Fibroblast of skin of scalp (primary cell): ENCODE measurements around the gene NBEA.

ENCODE experiments used
- DNase-seq: peaks from one replicate; pipeline ENCODE4 v3.0.0-alpha.2; 2013

NBEA gene

DNA sequence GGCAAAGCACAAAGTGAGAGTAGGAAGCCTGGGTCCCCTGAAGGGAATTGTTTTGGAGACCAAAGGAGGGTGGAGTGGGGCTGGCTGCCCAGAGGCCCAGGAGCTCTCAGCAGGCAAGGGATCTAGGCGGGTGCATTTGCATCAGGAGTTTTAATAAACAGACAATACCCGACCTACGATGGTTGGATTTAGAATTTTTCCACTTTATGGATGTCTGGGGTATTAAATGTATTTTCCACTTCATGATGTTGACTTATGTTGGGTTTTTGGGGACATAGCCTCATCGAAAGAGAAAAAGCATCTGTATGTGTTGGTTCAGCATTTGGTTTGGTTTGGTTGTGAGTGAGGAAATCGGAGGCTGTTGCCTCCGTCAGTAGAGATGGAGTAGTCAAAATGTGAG lies 739.6 kb downstream of the NBEA start:
- DNase-seq, result no peak

DNA sequence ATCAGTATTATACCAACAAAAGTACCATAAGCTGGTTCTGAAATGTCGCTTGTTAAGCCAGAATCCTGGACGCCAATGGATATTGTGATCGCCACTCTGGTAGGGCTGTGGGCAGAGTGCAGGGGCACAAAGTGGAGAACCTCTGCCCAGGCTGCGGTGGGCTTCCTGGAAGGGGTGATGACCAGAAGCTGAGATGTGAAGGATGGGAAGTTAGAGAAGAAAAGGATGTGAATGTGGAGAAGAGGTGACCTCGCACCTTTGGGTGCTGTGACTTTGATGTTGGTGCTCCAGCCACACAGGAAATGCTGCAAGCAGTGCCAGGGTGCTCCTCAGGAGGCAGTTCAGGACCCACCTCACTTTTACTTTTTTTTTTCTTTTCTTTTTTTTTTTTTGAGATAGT lies 742.4 kb downstream of the NBEA start:
- DNase-seq, result no peak

GRCh38 chr13:35687336-35687735 lies 745.3 kb downstream of the NBEA start:
- no peak for DNase-seq

DNA sequence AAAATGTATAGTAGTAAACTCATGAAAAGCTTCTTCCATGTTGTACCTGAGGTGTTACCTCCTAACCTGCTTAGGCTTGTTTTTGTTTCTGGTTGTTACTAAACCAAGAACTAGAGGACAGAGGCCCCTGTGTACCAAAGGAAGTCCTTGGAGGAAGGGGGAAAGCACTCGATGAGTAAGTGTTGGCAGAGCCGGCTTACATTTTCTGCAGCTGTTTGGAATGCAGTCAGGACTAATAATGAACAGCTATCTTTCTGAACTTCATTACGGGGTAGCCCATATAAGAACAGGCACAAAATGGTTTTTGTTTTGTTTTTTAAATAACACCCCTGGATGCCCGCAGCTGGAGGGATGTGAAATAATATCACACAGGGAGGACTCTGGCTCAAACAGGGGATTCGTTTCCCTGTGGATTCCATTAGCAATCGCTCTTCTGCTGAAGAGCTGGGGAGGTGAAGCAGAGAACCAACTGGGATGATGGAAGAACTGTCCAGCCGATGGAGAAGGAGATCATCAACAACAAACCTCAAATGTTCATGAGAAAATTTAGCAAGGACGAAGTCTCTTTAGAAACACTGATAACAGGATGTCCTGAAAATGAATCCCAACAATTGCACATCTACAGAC lies 748.6 kb downstream of the NBEA start:
- DNase-seq, result peak; percentile 66

DNA sequence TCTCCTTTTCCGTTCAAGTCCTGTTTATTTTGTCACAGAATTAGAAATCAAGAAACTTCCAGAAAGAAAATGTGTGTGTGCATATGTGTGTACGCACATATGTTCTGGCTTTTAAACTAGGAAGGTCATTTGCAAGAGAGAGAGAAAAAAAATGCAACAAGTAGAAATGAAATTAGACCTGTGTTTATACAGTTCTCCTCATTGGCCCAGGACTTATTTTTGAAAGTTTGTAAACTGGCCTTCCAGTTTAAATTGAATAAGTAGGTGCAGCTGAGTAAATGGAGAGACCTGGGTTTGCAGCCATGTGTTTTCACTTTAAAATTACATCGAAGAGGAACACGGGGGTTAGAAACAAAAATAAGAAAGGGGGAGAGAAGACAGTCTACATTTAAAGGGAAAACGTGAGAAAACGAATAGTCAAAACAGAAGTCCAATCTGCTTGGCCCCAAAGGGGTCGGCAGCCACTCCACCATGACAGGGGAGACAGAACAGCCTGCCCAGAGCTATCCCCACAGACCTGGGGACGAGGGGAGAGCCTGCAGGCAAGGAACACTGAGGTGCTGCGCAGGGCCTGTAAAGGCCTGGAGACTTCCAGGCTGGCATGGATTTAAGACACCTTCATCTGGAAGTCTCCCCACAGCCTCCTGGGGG lies 751.2 kb downstream of the NBEA start:
- peak; percentile 67 for DNase-seq

DNA sequence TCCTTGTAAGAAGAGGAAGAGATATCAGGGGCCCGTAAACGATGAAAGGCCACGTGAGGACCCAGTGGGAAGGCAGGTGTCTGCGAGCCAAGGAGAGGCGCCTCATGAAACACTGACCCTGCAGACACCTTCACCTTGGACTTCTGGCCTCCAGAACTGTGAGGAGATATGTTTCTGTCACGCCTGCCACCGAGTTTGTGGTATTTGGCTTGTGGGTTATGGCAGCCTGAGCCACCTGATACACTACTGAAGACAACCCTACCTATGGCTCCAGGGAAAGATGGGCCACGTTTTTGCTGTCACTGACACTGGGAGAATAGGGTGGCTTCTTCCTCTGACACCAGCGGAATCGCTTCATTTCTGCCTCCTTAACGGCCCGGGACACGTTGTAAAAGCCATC lies 752.0 kb downstream of the NBEA start:
- no peak for DNase-seq

- no peak for DNase-seq
These were observed 752.7 kb downstream of the NBEA start for GRCh38 chr13:35694549-35695447.

GRCh38 chr13:35695448-35695770 lies 753.3 kb downstream of the NBEA start:
- peak; percentile 66 for DNase-seq

- no peak for DNase-seq
These were observed 755.2 kb downstream of the NBEA start for GRCh38 chr13:35697186-35697730.

DNA sequence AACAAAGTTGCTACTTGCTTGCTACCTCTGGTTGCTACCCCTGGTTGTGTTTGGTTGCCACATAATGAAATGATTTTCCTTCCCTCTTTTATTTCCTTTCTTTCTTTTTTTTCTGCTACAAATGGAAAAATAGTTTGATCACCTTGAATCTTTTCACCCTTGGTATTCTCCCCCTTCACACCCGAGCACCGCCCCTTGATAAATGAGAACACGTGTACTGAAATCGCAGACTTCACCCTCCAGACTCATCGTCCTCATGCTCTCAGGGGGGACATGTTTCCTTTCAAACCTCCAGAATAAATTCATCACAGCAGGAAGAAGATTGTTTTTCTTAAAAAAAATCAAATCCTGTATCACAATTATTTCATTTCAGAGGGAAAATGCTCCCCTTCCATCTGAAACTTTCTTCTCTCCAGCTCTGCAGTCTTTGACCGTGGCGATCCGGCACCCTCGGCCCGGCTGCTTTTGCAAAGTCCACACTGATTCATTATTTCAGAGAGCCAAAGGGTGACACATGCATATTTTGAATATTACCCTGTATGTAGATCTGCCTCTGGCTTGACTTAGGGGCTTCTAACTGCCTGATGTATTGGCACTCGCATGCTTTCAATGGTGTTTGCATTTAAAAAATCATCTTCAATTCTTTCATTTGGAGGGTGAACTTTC lies 757.0 kb downstream of the NBEA start:
- DNase-seq, result peak; percentile 88

DNA sequence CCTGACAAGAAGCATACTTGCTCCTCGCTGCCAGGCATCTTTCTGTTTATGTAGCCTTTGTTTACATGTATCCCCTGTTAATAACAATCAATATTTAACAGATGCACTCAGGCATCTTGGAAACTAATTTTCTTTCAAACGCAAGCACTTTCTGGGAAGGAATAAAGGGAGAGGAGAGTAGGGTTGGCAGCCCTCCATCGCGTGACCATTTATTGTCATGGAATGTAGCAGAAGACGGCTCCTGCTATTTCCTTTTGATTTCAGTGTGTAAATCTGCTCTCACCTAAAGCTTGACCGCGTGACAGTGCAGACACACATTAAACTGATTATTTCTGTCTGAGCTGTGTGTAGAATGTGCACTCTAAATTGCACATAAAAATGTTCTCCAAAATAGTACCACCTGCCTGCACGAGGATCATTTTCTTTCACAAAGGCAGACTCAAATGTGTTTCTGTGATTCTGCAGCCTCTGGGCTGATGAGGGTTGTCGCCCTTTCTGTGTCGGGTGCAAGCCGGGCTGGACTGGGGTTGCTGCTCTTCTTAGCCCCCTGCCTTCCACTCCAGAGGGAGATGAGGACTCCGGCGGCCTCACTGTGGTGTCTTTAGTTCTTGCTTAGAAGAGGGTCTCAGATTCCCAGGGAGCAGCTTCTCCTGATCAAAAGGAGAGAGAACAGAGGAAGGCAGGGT lies 757.9 kb downstream of the NBEA start:
- DNase-seq, result peak; percentile 89

DNA sequence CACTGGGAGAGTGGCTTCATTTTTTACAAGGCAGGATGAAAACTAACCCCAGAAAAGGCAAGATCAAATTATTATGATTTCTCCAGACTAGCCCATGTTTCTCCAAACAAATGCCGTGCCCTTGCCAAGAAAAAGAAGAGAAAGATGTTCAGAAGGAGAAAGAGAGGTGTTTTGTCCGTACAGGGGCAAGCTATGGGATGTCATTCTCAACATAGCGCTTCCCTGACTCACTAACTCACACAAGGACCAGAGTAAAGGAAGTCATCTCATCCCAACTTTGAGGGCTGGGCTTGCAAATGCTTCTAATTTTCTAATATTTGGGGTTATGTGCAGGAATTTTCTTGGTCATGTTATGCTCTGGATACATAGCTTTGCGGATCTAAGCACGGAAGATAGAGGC lies 758.6 kb downstream of the NBEA start:
- DNase-seq, result peak; percentile 98

- DNase-seq, result no peak
These were observed 760.2 kb downstream of the NBEA start for GRCh38 chr13:35702316-35702715.

- no peak for DNase-seq
These were observed 761.0 kb downstream of the NBEA start for GRCh38 chr13:35703061-35703460.

- no peak for DNase-seq
These were observed 762.3 kb downstream of the NBEA start for GRCh38 chr13:35704331-35704730.

DNA sequence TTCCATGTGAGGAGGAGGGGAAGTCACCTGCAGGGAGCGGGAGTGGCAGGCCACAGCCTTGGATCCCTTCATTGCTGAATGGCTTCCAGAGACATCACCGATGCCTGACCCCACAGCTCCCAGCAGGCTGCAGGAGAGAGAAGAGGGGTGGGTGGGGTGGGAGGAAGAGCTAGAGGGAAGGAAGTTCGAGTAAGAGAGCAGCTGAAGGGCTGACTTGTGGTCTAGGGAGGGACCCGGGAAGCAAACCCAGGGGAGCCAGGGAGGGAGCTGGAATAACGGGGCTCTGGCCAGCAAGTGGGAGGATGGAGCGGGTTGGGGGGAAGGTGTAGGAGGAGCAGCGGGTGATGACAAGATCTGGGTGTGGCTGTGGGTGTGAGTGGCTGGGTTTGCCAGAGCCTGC lies 764.2 kb downstream of the NBEA start:
- DNase-seq, result no peak

DNA sequence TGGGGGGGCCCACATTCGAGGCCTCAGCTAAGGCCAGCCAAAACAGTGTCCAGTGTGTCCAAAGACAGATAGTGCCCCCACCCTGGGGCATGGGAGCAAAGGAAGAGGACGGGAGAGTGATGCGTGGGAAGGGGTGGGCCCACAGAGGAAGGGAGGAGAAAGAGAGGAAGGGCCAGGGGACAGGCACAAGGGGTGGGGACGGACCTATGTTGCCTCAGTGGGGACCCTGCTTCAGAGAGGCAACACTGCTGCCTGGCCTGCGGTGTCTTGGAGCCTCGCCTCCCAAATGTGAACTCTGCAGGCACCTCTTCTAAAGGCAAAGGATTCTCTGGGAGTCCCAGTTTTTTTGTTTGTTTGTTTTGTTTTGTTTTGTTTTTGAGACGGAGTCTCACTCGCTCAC lies 764.7 kb downstream of the NBEA start:
- no peak for DNase-seq

GRCh38 chr13:35711909-35712308 lies 769.8 kb downstream of the NBEA start:
- DNase-seq, result no peak

GRCh38 chr13:35712907-35713761 lies 771.1 kb downstream of the NBEA start:
- DNase-seq, result peak; percentile 97

DNA sequence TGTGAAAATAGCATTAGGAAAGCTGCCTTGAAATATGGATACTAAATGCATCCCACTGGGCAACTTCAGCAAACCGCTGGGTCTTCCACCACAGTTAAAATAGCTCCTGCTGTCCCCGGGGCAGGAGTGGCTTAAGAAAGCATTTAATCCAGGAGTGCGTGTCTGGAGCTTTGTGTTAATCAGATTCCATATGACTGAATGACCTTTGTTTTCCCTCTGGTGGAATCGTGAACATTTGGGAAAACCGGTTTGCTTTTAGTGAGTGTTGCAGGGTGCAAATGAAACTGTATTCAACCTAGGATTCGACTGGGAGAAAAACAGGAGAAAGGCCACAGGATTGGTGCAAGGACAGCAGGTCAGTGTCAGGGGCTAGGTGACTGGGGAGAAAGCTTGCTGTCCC lies 772.1 kb downstream of the NBEA start:
- DNase-seq, result peak; percentile 89
